Erythroblast (primary cell): ENCODE measurements around the gene USH1C.

Experiments used
- GATA1 ChIP-seq: IDR thresholded peaks from 2 replicates; pipeline ENCODE4 v1.6.1; 2011; ENCODE audit warnings: low read depth, mild to moderate bottlenecking, control low read depth, low read length, moderate library complexity
- POLR2A ChIP-seq: IDR thresholded peaks from 2 replicates; pipeline ENCODE4 v1.6.1; 2011; ENCODE audit warnings: mild to moderate bottlenecking, low read length

DNA sequence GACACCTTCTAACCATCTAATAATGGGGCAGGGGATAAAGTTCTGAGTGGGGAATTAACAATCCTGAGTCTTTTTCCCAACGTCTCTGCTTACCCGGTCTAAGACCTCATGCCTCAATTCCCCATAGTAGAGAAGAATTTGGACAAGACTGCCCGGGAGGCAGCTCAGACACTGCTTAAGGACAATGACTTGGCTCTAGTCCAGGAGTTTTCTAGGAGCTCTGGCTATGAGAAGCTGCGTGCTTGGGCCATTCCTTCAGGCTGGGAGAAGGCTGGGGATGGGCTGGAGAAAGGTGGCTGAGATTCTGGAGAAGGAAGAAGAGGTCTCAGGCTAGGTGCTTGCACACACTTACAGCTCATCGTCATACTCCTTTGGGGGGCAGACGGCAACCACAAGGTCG, 47.8 kb downstream of the USH1C start:
- TF ChIP-seq POLR2A (no peak), GATA1 (no peak)
